Activated CD4-positive, CD25-positive, alpha-beta regulatory T cell treated with anti-CD3 and anti-CD28 coated beads, Interleukin-2, amount 50 U/mL, for 72 hours (primary cell): ENCODE measurements around the gene NPTXR.

ENCODE experiments used
- DNase-seq: peaks from one replicate; pipeline ENCODE4 v3.0.0; 2021

NPTXR gene

DNA sequence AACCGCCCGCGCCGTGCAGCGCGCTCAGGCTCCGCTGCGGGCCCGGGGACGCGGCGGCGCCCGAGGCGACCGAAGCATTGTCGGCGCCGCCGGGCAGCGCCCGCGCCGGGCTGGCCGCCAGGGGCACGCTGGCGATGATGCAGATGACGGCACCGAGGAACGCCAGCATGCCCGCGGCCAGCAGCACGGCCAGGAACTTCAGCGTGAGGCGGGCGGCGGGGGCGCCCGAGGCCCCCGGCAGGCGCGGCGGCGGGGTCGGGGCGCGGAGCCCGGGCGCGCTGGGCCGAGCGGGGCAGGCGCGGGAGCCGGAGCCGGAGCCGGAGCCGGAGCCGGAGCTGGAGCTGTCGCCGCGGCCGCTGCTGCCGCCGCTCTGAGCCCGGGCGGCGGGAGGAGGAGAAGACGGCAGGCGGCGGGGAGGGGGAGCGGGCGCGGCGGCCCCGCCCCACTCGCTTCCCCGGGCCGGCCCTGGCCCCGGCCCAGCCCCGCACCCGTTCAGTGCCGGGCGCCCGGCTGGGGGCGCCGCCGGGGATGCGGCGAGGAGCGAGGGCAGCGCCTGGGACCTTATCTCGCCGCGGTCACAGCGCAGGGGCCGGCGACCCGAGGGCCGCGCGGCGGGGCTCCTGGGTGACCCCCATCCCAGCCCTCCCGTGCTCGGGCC, at the start of gene NPTXR:
TSS of gene NPTXR (minus strand) at position 372 of the 658 bp plus-strand sequence.
- peak; percentile 42 for DNase-seq

DNA sequence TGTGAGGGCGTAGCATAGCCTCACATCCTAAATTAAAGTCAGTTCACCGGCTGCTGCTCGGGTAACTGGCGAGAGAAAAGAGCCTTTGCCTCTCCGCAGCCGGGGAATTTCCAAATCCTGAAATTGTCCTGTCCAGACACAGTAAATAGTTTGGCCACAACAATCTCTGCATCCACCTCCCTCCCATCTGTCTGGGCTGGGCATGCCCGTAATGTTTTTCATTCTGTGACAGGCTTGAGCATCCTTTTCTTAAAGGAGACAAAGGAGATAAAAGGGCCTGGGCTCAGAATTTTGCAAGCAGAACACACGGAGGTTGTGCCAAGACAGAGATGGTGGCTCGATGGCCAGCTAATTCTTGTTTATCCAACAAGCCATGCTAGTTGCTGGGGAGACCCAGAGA, 47.4 kb upstream of the NPTXR start:
- DNase-seq = no peak

DNA sequence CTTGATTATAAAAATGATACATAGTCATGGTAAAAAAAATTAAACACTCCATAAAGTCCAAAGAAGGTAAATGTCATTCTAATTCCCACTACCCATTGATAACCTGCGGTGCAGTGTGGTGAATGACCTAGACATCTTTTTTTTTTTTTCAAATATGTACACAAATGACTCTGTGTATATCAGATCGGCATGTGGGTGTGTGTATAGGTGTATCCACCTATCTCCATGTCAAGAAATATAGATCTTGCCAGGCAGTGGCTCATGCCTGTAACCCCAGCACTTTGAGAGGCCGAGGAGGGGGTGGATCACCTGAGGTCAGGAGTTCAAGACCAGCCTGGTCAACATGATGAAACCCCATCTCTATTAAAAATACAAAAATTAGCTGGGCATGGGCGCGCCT, 46.5 kb upstream of the NPTXR start:
- no peak for DNase-seq

DNA sequence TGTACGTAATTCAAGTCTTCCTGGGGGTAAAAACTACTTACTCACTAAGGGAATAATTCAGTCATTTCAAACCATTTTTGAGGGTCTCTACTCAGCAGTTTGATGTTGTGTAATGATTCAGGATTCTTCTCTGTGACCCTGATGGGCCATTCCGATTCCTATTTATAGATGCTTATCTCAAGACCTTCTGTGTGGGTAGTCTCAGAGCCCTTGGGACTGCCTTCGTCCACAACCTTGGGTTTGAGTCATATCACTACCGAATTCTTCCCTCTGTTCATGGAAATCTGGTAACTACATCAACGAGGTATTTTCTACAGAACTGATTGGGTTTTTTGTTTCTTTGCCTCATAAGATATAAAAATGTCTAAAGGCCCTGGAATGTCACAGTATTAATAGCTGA, 42.5 kb upstream of the NPTXR start:
- DNase-seq = no peak

DNA sequence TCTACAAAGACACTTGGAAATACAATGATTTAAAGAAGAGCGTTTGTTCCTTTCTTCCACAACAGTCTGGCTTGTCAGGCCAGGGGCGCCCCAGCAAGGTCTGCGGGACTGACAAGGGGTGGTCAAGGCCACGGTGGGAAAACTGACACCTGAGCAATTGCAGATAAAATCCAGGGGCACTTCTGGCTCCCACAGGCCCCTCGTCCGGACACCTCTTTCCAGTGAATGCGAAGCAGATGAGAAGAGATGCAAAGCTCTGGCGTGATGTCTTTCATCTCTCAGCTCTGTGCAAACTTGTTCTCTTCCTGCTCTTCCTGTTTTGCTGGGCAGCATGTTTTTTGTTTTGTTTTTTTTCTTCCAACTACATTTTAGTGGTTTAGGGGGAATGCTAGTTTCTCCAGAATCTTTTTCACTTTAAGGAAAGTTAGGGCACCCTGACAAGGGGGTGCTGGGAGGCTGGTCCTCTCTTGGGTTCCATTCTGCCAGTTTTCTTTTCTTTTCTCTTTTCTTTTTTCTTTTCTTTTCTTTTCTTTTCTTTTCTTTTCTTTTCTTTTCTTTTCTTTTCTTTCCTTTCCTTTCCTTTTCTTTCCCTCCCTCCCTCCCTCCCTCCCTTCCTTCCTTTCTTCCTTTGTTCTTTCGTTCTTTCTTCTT, 39.3 kb upstream of the NPTXR start:
- DNase-seq = no peak

DNA sequence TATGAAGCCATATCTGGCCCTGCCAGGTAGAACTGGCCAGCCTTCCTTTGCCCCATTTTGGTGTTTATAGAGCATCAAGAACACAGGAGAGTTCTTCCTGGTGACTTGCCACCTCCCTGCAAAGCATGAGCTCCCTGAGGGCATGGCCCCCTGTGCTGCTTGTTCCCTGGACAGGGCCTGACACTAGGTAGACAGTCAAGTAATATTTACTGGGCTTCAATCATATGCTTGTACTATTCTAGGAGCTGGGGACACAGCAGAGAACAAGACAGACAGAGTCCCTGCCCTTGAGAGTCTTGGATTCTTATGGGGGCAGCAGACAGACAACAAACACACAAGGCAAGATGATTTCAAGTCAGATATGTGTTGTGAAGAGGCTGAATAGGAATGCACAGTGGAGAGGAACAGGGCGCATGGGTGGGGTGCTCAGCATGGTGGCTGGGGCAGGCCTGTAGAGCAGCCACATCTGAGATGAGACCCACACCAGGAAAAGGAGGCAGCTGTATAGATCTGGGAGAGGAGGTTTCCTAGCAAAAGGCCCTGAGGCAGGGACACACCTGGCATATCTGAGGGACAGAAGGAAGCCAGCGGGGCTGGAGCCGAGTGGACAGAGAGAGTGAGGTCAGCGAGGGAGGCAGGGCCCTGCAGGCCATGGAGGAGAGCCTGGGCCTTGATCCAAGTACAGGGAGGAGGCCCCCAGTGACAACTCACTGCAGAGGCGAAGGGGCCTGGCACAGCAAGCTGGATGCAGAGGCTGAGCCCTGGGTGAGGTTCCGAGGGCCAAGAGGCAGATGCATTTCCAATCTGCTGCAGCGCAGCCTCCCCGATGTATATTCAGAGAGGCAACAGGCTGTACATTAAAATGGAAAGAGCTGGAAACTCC, 38.4 kb upstream of the NPTXR start:
- DNase-seq = no peak

DNA sequence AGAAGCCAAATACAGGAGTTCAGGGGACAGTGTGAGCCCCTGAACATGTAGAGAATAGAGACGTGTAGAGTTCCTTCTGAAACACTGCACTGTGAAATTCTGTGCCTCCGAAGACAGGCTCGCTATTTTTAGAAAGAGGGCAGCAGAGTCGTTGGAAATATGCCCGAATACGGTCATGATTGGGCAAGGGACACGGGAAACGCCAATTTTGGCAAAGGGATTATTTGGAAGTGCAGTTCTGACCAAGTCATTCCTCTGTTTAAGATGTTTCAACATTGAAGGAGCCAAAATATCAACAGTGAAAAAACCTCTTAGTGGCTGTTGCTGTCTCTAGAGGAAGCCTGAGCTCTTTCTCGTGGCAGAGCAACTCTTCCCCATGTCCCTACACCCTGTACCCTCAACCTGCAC, 37.6 kb upstream of the NPTXR start:
- DNase-seq = no peak

DNA sequence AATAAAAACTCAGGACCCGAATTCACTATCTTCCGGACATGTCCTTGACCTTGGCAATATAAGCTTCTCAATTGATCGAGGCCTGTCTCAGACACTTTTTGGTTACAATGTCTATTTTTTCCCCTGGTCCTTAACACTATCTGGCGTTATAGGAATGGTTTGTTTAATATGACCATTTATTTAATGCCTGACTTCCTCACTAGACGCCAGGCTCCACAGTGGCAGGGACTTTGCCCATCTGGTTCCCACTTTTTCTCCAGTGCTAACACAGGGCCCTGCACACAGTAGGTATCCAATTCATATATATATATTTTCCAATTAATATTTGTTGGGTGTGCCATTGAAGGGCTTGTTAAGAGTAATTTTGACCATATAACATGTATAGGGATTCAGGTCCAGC, 36.1 kb upstream of the NPTXR start:
- no peak for DNase-seq

DNA sequence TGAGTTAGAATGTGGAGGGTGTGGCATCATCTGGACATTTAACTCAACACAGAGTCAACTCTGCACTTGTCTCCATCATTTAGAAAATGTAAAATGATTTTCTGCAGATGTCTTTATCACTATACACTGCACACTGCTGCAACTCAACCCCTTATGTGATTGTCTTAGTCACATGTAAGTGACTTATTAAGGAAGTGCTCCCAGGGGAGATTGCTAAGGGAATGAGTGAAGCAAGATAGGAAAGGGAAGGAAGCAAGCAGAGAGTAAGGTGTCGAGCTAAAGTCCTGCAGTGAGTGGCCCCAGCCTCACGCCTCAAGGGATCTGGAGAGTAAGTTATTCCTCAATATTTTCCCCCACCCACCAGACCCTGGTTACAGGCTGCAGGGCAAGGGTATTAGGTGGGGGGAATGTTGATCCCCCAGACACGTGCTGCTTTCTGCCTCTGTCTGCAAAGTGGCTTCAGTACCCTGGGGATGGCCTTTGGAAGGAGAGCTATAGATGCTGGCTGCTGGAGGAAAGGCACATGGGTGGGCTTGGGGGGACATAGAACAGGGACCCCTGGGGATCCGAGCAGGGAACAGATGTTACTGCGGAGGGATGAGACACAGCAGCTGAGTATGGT, 35.4 kb upstream of the NPTXR start:
- DNase-seq = no peak

DNA sequence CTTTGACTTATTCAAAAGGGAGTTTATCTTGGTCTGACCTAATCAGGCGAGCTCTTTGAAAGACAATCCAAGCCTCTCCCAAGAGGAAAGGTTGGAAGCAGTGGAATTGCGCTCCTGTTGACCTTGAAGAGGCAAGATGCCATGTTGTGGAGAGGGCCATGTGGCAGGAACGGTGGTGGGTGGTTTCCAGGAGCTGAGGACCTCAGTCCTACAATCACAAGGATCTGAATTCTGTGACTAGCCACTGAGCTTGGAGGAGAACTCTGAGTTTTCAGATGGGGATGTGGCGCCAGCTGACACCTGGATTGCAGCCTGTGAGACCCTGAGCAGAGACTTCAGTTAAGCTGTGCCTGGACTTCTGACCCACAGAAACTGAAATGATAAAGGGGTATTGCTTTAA, 34.2 kb upstream of the NPTXR start:
- DNase-seq = no peak

DNA sequence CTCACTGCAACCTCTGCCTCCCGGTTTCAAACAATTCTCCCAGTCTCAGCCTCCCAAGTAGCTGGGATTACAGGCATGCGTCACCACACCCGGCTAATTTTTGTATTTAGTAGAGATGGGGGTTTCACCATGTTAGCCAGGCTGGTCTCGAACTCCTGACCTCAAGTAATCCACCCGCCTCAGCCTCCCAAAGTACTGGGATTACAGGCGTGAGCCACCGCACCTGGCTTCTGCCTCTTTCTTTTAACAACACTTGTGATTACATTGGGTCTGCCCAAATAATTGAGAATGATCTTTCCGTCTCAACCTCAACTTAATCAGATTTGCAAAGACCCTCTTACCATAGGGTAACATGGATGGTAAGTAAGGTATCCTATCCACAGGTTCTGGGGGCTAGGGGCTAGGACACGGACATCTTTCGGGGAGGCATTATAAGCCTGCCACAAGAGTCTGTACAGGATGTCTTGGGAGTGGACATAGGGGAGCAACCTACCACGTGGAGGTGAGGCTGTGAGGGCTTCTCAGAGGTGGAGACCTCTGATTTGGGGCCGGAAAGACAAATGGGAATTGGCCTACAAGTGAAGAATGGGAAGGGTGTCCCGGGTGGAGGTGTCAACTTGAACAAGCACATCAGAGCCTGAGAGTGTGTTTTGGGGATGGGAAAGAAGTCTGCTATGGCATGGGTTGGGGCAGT, 30.8 kb upstream of the NPTXR start:
- DNase-seq = no peak

DNA sequence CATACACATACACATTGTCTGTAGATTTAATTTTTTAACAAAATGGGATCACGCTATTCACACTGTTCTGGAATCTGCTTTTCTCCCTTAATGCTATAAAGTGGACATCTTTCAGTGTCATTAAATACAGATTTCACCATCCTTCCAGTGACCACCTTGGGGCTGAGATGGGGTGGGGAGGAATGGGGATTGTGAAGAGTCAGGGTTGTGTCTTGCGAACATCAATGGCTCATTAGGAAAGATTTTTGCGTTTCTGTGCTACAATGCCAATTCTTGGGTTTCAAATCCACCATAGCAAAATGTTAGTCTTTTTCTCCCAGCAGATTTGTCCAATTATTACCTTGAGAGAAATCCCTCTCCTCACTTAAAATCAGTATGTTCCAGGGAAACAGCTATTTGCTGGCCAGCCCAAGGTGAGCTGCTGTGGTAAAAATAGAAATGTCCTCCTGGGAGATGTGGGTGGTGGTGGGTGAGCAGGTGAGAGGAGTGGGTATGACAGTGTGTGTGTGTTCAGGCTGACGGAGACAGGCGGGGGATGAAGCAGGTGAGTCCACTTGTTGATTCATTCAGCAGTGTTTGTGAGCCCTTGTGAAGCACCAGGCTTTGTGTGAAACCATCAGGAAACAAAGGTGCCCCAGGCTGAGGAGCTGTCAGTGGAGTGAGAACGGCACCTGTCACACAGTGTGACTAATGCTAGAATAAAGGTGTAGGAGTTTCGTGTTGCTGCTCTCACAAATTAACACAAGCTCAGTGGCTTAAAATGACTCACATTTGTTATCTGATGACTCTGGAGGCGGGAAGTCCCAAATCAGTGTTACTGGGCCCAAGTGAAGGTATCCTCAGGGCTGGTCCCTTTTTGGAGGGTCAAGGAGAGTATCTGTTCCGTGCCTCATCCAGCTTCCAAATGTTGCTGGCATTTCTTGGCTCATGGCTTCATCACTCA, 29.9 kb upstream of the NPTXR start:
- peak; percentile 65 for DNase-seq

DNA sequence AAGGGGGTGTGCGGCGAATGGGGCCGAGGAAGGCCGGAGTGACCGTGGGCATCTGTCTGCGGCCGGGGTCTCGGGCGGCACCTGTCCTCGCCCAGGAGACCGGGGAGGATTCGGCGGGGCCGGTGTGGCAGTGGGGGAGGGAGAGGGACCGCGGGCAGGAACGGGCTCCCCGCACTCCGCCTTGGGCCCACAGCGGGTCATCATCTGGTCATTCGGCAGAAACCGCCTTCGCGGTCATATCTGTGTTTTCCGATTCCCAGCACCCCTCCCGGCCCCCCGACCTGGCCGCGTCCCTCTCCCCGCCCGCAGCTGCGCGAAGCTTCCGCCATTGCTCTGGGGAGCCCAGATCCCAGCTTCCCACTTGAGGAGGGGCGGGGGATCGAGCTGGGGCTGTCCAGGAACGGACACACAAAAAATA, 29.0 kb upstream of the NPTXR start:
- DNase-seq = no peak

DNA sequence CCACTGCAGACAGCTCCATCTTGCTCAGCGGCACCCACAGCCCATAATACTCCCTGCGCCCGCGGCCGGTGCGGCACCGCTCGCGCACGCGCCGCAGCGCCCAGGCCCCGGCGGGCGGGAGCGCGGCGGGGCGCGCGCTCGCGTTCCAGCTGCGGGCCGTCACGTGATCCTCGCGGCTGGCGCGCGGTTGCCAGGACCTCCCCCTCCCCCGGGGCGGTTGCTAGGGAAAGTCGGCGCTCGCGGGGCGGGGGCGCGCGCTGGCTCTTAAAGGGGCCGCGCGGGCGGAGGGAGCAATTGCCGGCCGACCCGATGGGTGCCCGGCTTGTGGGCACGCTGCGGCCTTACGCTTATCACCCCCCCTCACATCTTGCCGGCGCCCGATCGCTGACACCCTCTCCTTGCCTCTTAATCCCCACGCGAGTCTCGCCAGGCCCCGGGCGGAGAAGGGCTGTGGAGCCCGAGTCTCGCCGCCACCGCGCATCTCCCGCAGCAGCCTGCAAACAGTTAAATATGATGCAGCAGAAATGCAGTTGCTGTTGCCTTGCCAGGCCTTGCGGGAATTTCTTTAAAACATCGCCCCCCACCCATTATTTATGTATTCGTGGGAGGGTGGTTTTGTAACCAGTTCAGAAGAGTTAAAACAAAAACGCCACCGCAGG, 28.5 kb upstream of the NPTXR start, which contains the start of gene CBX6:
TSS of gene CBX6 (minus strand) at position 45 of the 659 bp plus-strand sequence. CDS start at position 19, 26 bp downstream.
- DNase-seq = peak; percentile 91

DNA sequence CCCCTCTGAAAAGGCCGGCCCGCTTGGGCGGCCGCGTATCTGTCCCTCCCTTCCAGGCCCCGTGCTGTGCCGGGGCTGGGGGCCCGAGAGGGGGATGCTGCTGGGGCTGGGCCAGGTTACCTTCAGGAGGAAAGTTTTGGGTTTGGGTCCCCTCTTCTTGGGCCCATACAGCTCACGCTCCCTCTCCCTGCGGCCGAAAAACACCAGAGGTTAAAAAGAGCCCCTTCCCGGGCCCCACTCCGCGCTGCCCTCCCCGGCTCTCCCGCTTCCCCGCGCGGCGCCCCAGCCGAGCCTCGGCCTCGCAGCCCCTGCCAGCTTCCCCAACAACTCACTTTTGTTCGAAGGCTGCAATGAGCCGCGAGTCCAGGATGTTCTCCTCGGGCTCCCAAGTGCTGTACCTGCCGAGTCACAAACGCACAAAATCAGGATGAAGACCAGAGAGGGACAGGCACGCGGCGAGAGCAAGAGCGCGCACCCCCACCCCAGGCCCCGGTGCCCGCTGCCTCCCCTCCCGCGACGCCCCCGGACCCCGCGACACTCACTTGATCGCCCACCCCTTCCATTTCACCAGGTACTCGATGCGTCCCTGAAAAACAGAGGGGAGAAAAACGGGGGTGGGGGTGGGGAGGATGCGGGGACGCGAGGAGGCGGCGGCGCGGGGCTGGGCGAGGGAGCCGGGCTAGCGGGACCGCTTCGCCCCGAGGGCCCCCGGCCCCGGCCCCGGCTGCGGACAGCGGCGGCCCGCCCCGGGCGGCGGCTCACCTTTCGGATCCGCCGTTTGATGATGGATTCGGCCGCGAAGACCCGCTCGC, 27.7 kb upstream of the NPTXR start:
- DNase-seq = peak; percentile 56

DNA sequence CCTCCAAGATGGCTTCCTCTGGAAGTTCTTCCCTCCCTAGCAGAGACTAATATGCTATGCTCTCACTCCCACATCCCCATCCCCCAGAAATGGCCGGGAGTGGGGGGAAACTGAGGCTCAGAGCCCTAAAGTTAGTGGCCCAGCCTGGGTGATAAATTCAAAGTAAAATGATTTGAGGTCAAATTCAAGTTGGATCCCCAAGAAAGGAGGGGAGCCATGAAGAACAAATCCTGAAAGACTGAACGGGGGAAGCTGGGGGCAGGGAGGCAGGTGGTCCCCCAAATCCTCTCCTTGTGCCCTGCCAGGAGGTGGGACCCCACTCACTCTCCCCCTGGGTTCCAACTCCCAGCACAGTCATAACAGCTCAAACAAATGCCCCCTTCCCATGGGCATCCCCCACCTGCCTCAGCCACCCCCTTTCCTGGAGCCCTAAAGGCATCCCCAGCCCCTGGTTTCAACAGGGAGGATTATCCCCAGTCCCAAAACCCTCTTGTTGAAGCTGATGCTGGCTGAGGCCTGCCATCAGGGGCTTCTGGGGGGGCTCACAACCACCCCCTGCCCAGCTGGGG, 27.0 kb upstream of the NPTXR start:
- DNase-seq = no peak

DNA sequence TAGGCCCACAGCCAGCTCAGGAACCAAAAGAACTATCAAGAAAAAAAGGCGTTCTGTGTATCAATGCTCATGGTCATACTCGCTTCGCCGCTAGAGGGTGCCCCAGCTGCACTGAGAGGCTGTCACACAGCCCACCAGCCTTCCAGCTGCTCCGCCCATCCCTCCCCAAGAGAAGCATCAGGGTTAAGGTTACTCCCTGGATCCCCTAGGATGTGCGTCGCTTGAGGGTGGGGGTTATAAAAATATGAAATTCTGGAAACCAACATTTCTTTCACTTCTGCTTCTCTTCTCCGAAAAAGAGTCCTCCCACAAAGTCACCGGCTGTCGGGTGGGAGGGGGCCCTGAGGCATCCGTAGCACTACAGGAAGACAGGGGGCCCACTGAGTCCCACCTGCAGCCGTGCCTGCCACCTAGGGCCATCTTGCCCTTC, 26.5 kb upstream of the NPTXR start:
- DNase-seq = peak; percentile 89

DNA sequence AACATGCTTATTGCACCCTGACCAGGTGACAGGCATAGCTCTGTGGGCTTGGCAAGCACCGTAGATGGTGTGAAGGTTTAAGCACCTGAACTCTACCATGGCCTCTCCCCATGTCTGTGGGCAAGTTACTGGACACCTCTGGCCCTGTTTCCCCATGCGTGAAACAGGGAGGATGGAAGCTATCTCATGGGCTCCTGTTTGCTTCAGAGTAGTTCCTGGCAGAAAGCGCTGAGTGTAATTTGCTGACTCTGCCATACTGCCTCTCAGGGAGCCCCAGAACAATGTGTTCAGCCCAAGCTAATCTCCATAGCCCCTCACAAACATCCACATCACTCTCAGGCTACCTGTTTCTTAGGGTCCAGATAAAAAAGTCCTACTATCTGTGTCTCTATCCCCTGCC, 25.8 kb upstream of the NPTXR start:
- DNase-seq = no peak

DNA sequence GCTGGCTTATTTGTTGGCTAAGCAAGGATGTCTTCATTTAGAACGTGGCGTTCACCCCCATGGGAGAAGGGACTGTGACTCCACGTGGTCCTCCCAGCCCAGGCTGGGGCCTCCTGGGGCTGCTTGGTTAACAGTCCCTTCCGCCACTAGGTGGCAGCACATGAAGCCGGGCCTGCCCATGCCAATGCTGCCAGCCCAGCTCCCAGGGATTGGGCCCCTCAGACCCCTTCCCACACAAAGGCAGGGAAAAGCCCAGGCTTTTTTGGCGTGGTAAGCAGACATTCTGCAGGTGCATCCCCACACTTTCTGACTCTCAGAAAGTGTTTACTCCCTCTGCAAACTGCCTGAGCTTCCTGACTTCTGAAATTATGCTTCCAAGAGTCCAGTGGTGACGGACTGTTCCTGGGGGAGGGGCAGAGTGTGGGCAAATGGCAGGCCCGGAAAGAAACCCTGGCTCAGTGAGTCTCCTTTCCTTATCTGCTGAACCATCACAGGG, 25.1 kb upstream of the NPTXR start:
- peak; percentile 91 for DNase-seq
